ENCODE measurements around the gene CCDC157.

- TF ChIP-seq CTCF (IDR thresholded peaks at IDR 0.05; ENCODE audit: low read length) (no peak), EZH2 (IDR thresholded peaks at IDR 0.05; ENCODE audit: borderline replicate concordance, low read length) (no peak)
Observed at GRCh38 chr22:30392661-30393321, 36.0 kb downstream of the CCDC157 start.
